Measurements from ENCODE around the gene GADD45B. TPM values are rescaled to one million over a fixed set of nuclear protein-coding genes. Genes with fewer than 3 reads are reported as not detected.

GADD45B gene
- total and polyA plus RNA-seq, 2 of the 4 experiments (the other 2 are of a cell fraction) = 30.1 to 106 TPM

GRCh38 chr19:2455851-2456570 lies 19.9 kb upstream of the GADD45B start:
- H3K9ac ChIP-seq (ENCODE audit: low read depth, low read length) = peak overlapping the region; percentile 76
- POLR2A ChIA-PET (ENCODE audit: unreplicated experiment) = no interaction called here
- H2AK5ac ChIP-seq (ENCODE audit: low read depth, low read length) = peak overlapping the region; percentile 50
- H3K18ac ChIP-seq (ENCODE audit: low read depth, low read length) = no peak overlapping the region
- no peak overlapping the region for H2BK15ac ChIP-seq (ENCODE audit: low read depth, low read length)
- peak overlapping the region; percentile 59; the same call in 1 of the 2 replicates for H3K14ac ChIP-seq (replicated peaks; ENCODE audit: low read depth, low read length)
- H2BK20ac ChIP-seq (ENCODE audit: low read depth, low read length) = no peak overlapping the region
- peaks cover 46% of the 10 kb centered on the region for H4K20me1 ChIP-seq (ENCODE audit: insufficient read depth, low read length)
- BruUV-seq (replicated peaks) = no TSS peak
- ATAC-seq (ENCODE audit: low read depth) = peak; percentile 50
- H3K4me1 ChIP-seq (ENCODE audit: control insufficient read depth, insufficient read depth, low read length) = no peaks in the 10 kb centered on the region
- in situ Hi-C loops (cut with MboI; ENCODE audit: low sequenced_read_pairs) (no loop called here), dilution Hi-C loops (cut with HindIII; ENCODE audit: low sequenced_read_pairs, unreplicated experiment) (no loop called here), intact Hi-C loops (cut with micrococcal nuclease) (no loop called here)
- CTCF ChIA-PET = no interaction called here
- H4K91ac ChIP-seq (ENCODE audit: insufficient read depth, low read depth, low read length) = no peak overlapping the region
- H4K5ac ChIP-seq (ENCODE audit: low read depth, low read length) = no peak overlapping the region
- H3K4me2 ChIP-seq (ENCODE audit: low read depth, low read length) = peak overlapping the region; percentile 51
- peaks cover 3% of the 10 kb centered on the region for H3K36me3 ChIP-seq (ENCODE audit: control insufficient read depth, insufficient read depth, low read length)
- 1% methylated on average over 43 of the region's 62 CpGs; no CpG with 5 or more reads in 1 of the 2 experiments for WGBS, 2 experiments (ENCODE audit: extremely low coverage in 2 of 2, insufficient read length in 1 of 2)
- no peak overlapping the region for H2BK5ac ChIP-seq (ENCODE audit: low read depth, low read length, poor library complexity, severe bottlenecking)
- 0 out of 2 replicates have a peak, but pooled peaks cover 9% of the 10 kb centered on the region for H3K9me1 ChIP-seq (ENCODE audit: insufficient read depth, low read length)
- H3K27ac ChIP-seq (ENCODE audit: insufficient read depth, low read length) = peak overlapping the region; percentile 68; the same call in 1 of the 2 replicates
- H3K23ac ChIP-seq (ENCODE audit: low read depth, low read length) = 0 out of 2 replicates have a peak overlapping the region, but pooled peaks have one; percentile 73
- no peak overlapping the region for H2BK120ac ChIP-seq (ENCODE audit: low read depth, low read length)
- H3K27me3 ChIP-seq (ENCODE audit: control insufficient read depth, insufficient read depth, low read length) = no peaks in the 10 kb centered on the region
- H4K8ac ChIP-seq (ENCODE audit: low read depth in 2 of 2, low read length in 2 of 2) = peak overlapping the region; percentile 42 to 52; a peak in 2 of 4 replicates
- H3K79me1 ChIP-seq (ENCODE audit: low read depth in 1 of 2, low read length in 2 of 2) = peaks cover 0 to 41% of the 10 kb centered on the region in 2 experiments; a peak in 2 of 4 replicates
- peak overlapping the region; percentile 97 for H2AFZ ChIP-seq (replicated peaks; ENCODE audit: low read length, poor library complexity)
- peak overlapping the region; percentile 35 for H3K4ac ChIP-seq (ENCODE audit: low read depth, low read length)
- DNase-seq = no peak
- peak overlapping the region; percentile 99 for H3K4me3 ChIP-seq (ENCODE audit: insufficient read depth, low read depth, low read length)
- no peak overlapping the region; the same call in 1 of the 2 replicates for H3K56ac ChIP-seq (ENCODE audit: extremely low read depth, insufficient read depth, low read length)
- H3K9me3 ChIP-seq (ENCODE audit: control insufficient read depth, insufficient read depth, low read length) = no peaks in the 10 kb centered on the region
- peak overlapping the region; percentile 96 for H2AK9ac ChIP-seq (replicated peaks; ENCODE audit: low read depth, low read length, poor library complexity)
- no peak for TF ChIP-seq SMC3 (IDR thresholded peaks at IDR 0.05; ENCODE audit: low read depth, low read length)
- no peak for TF ChIP-seq USF2 (IDR thresholded peaks at IDR 0.05; ENCODE audit: low read depth, low read length)
- TF ChIP-seq RFX5 (IDR thresholded peaks at IDR 0.05; ENCODE audit: low read depth, low read length) = no peak
- TF ChIP-seq NFE2L2 (IDR thresholded peaks at IDR 0.05; ENCODE audit: low read depth, low read length) = no peak
- no peak for TF ChIP-seq CHD1 (IDR thresholded peaks at IDR 0.05; ENCODE audit: low read depth, low read length)
- no peak for TF ChIP-seq POLR2A (IDR thresholded peaks at IDR 0.05; ENCODE audit: low read depth, low read length)
- TF ChIP-seq RAD21 (IDR thresholded peaks at IDR 0.05; ENCODE audit: low read length) = no peak
- TF ChIP-seq FOS (IDR thresholded peaks at IDR 0.05; ENCODE audit: low read depth, low read length) = no peak
- no peak for TF ChIP-seq BHLHE40 (IDR thresholded peaks at IDR 0.05; ENCODE audit: low read depth, low read length)
- TF ChIP-seq MAZ (IDR thresholded peaks at IDR 0.05; ENCODE audit: borderline replicate concordance, low read depth, low read length) = no peak
- no peak for TF ChIP-seq ELK1 (IDR thresholded peaks at IDR 0.05; ENCODE audit: borderline replicate concordance, low read depth, low read length)
- no peak for TF ChIP-seq CEBPB (IDR thresholded peaks at IDR 0.05; ENCODE audit: low read depth, low read length)
- TF ChIP-seq CTCF (conservative IDR thresholded peaks at IDR 0.05; ENCODE audit: low read depth, low read length) = no peak
- no peak for TF ChIP-seq MXI1 (IDR thresholded peaks at IDR 0.05; ENCODE audit: borderline replicate concordance, low read depth, low read length)
- TF ChIP-seq RCOR1 (IDR thresholded peaks at IDR 0.05; ENCODE audit: insufficient replicate concordance, low read length) = no peak

All from IMR-90 (cell line).